Lower leg skin (tissue), 3 donors: ENCODE measurements around the gene TMEM200B.

Experiments used
- CTCF ChIP-seq, 3 donors: fragments of 450-650 bp; IDR thresholded peaks; one replicate each; pipeline ENCODE4 v1.5.1; 2016; ENCODE audit warnings: antibody characterized with exemption in 3 of 3, mild to moderate bottlenecking in 3 of 3, moderate library complexity in 2 of 3
- POLR2A ChIP-seq, 2 donors: fragments of 450-650 bp; IDR thresholded peaks; one replicate each; pipeline ENCODE4 v1.6.1; 2016 to 2017; ENCODE audit warnings: antibody characterized with exemption in 2 of 2, mild to moderate bottlenecking in 1 of 2, moderate library complexity in 1 of 2

- no peak for TF ChIP-seq CTCF (IDR thresholded peaks at IDR 0.05)
- no peak for TF ChIP-seq POLR2A (IDR thresholded peaks at IDR 0.05)
Measured at GRCh38 chr1:29121516-29121935, 2.2 kb downstream of the TMEM200B start.
